ENCODE measurements around the gene CNTNAP1.

DNA sequence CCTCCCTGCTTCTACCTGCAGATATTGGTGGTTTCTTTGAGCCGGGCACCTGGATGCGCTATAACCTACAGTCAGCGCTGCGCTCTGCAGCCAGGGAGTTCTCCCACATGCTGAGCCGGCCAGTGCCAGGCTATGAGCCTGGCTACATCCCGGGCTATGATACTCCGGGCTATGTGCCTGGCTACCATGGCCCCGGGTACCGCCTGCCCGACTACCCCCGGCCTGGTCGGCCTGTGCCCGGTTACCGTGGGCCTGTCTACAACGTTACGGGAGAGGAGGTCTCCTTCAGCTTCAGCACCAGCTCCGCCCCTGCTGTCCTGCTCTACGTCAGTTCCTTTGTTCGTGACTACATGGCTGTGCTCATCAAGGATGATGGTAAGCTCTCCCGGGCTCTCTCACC, 13.2 kb downstream of the CNTNAP1 start:
- TF ChIP-seq, protein P1, sequence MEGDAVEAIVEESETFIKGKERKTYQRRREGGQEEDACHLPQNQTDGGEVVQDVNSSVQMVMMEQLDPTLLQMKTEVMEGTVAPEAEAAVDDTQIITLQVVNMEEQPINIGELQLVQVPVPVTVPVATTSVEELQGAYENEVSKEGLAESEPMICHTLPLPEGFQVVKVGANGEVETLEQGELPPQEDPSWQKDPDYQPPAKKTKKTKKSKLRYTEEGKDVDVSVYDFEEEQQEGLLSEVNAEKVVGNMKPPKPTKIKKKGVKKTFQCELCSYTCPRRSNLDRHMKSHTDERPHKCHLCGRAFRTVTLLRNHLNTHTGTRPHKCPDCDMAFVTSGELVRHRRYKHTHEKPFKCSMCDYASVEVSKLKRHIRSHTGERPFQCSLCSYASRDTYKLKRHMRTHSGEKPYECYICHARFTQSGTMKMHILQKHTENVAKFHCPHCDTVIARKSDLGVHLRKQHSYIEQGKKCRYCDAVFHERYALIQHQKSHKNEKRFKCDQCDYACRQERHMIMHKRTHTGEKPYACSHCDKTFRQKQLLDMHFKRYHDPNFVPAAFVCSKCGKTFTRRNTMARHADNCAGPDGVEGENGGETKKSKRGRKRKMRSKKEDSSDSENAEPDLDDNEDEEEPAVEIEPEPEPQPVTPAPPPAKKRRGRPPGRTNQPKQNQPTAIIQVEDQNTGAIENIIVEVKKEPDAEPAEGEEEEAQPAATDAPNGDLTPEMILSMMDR (IDR thresholded peaks at IDR 0.05) = no peak
- no peak for TF ChIP-seq EZH2phosphoT487 (IDR thresholded peaks at IDR 0.05)
- no peak for TF ChIP-seq EZH2 (IDR thresholded peaks at IDR 0.05)
